HG03469 (cell line): ENCODE measurements around the gene MICAL2.

ENCODE experiments used
- ATAC-seq: cut with Tn5 transposase; IDR thresholded peaks from one replicate; pipeline ENCODE4 v1.9.1; 2021; ENCODE audit warnings: mild to moderate bottlenecking, moderate library complexity, moderate number of reproducible peaks; ENCODE audit not compliant: unreplicated experiment

MICAL2 gene

GRCh38 chr11:12114193-12115033 is 4.0 kb downstream of the MICAL2 start:
- ATAC-seq: no peak

GRCh38 chr11:12116425-12117032 is 6.1 kb downstream of the MICAL2 start:
- ATAC-seq: no peak

- no peak for ATAC-seq
Measured at GRCh38 chr11:12117200-12117599, 6.8 kb downstream of the MICAL2 start.

- no peak for ATAC-seq
Measured at GRCh38 chr11:12117611-12118010, 7.2 kb downstream of the MICAL2 start.

- no peak for ATAC-seq
Measured at GRCh38 chr11:12118949-12119348, 8.6 kb downstream of the MICAL2 start.

GRCh38 chr11:12119502-12119901 is 9.1 kb downstream of the MICAL2 start:
- ATAC-seq: no peak

GRCh38 chr11:12120031-12121008 is 9.9 kb downstream of the MICAL2 start:
- ATAC-seq: no peak

- ATAC-seq: no peak
Measured at GRCh38 chr11:12121011-12121410, 10.6 kb downstream of the MICAL2 start.

GRCh38 chr11:12121517-12121916 is 11.1 kb downstream of the MICAL2 start:
- no peak for ATAC-seq

- no peak for ATAC-seq
Measured at GRCh38 chr11:12122083-12122482, 11.7 kb downstream of the MICAL2 start.

GRCh38 chr11:12123273-12123672 is 12.9 kb downstream of the MICAL2 start:
- ATAC-seq: no peak

- ATAC-seq: no peak
Measured at GRCh38 chr11:12123799-12124198, 13.4 kb downstream of the MICAL2 start.

- no peak for ATAC-seq
Measured at GRCh38 chr11:12124306-12124705, 13.9 kb downstream of the MICAL2 start.

GRCh38 chr11:12125609-12126149 is 15.3 kb downstream of the MICAL2 start:
- no peak for ATAC-seq

- ATAC-seq: no peak
Measured at GRCh38 chr11:12126344-12127019, 16.1 kb downstream of the MICAL2 start.

GRCh38 chr11:12127206-12127898 is 17.0 kb downstream of the MICAL2 start:
- no peak for ATAC-seq

GRCh38 chr11:12128301-12128751 is 17.9 kb downstream of the MICAL2 start:
- no peak for ATAC-seq

GRCh38 chr11:12129227-12129626 is 18.8 kb downstream of the MICAL2 start:
- no peak for ATAC-seq

- ATAC-seq: no peak
Measured at GRCh38 chr11:12130180-12130980, 20.0 kb downstream of the MICAL2 start.
